RPMI8226 (cell line): ENCODE measurements around the gene TCF25.

Experiments used
- DNase-seq: peaks from one replicate; pipeline ENCODE4 v3.0.0-alpha.2; 2015

Gene TCF25

GRCh38 chr16:89881368-89881730, 8.0 kb downstream of the TCF25 start:
- no peak for DNase-seq

GRCh38 chr16:89883346-89884040, 10.1 kb downstream of the TCF25 start:
- DNase-seq, result no peak

- no peak for DNase-seq
Observed at GRCh38 chr16:89884041-89884421, 10.6 kb downstream of the TCF25 start.

- no peak for DNase-seq
Observed at GRCh38 chr16:89887243-89887642, 13.9 kb downstream of the TCF25 start.

GRCh38 chr16:89890200-89890599, 16.8 kb downstream of the TCF25 start:
- no peak for DNase-seq

GRCh38 chr16:89890886-89891657, 17.7 kb downstream of the TCF25 start:
- DNase-seq, result no peak

- no peak for DNase-seq
Observed at GRCh38 chr16:89892055-89892630, 18.8 kb downstream of the TCF25 start.

- DNase-seq, result no peak
Observed at GRCh38 chr16:89892635-89893034, 19.2 kb downstream of the TCF25 start.

- no peak for DNase-seq
Observed at GRCh38 chr16:89893642-89894548, 20.5 kb downstream of the TCF25 start.

GRCh38 chr16:89895482-89896250, 22.3 kb downstream of the TCF25 start:
- DNase-seq, result no peak

- DNase-seq, result no peak
Observed at GRCh38 chr16:89897204-89897603, 23.8 kb downstream of the TCF25 start.

- DNase-seq, result no peak
Observed at GRCh38 chr16:89898201-89898967, 25.0 kb downstream of the TCF25 start.

- DNase-seq, result no peak
Observed at GRCh38 chr16:89899879-89900481, 26.6 kb downstream of the TCF25 start.

- DNase-seq, result no peak
Observed at GRCh38 chr16:89900885-89901284, 27.5 kb downstream of the TCF25 start.

- DNase-seq, result peak; percentile 29
Observed at GRCh38 chr16:89902980-89903379, 29.6 kb downstream of the TCF25 start.

- DNase-seq, result no peak
Observed at GRCh38 chr16:89903908-89904515, 30.6 kb downstream of the TCF25 start.

- no peak for DNase-seq
Observed at GRCh38 chr16:89904606-89905510, 31.5 kb downstream of the TCF25 start.

- no peak for DNase-seq
Observed at GRCh38 chr16:89905511-89906139, 32.2 kb downstream of the TCF25 start.
